Muscle of leg (tissue), 11 donors: ENCODE measurements around the gene LEPR. TPM values are rescaled to one million over a fixed set of nuclear protein-coding genes. Genes with fewer than 3 reads are reported as not detected.

Experiments
- DNase-seq: peaks from one replicate; pipeline ENCODE4 v3.0.0; 2013
- H3K27ac ChIP-seq: one replicate; pipeline ENCODE4 v1.5.1; 2013; ENCODE audit warnings: mild to moderate bottlenecking, low read length, control low read depth
- H3K27me3 ChIP-seq: one replicate; pipeline ENCODE4 v1.6.1; 2013; ENCODE audit warnings: low read length; ENCODE audit not compliant: control insufficient read depth, insufficient read depth
- H3K36me3 ChIP-seq: one replicate; pipeline ENCODE4 v1.6.1; 2013; ENCODE audit warnings: low read length; ENCODE audit not compliant: control insufficient read depth, insufficient read depth
- H3K4me1 ChIP-seq: one replicate; pipeline ENCODE4 v1.6.1; 2013; ENCODE audit warnings: low read length; ENCODE audit not compliant: control insufficient read depth, insufficient read depth
- H3K4me3 ChIP-seq: one replicate; pipeline ENCODE4 v1.5.1; 2013; ENCODE audit warnings: low read length, control low read depth
- H3K9me3 ChIP-seq: replicated peaks from 2 replicates; pipeline ENCODE4 v1.6.1; 2013; ENCODE audit warnings: low read depth, low read length; ENCODE audit not compliant: control insufficient read depth
- WGBS: methylation state at CpG from one replicate; pipeline ENCODE4 v1.1.5; 2013; ENCODE audit warnings: missing lambda C conversion rate; ENCODE audit not compliant: insufficient coverage; 5-methylcytosine and 5-hydroxymethylcytosine counted together
- polyA plus RNA-seq, 8 donors: library from polyadenylated mRNA; unstranded; fragments of 120-200 nt; gene quantifications; one replicate each; pipeline versions ENCODE4 v1.2.1 to v1.2.3, GENCODE V29; 2013; ENCODE audit warnings: inconsistent platforms in 1 of 8, low replicate concordance in 1 of 8; ENCODE audit not compliant: insufficient read length in 8 of 8, insufficient read depth in 1 of 8
- total RNA-seq: library from RNA; stranded (reverse); fragments of 120-200 nt; gene quantifications from one replicate; pipeline ENCODE4 v1.2.4, GENCODE V29; 2013

LEPR gene
- total and polyA plus RNA-seq, 9 donors: 3.7 to 15.5 (median 9.0) TPM

DNA sequence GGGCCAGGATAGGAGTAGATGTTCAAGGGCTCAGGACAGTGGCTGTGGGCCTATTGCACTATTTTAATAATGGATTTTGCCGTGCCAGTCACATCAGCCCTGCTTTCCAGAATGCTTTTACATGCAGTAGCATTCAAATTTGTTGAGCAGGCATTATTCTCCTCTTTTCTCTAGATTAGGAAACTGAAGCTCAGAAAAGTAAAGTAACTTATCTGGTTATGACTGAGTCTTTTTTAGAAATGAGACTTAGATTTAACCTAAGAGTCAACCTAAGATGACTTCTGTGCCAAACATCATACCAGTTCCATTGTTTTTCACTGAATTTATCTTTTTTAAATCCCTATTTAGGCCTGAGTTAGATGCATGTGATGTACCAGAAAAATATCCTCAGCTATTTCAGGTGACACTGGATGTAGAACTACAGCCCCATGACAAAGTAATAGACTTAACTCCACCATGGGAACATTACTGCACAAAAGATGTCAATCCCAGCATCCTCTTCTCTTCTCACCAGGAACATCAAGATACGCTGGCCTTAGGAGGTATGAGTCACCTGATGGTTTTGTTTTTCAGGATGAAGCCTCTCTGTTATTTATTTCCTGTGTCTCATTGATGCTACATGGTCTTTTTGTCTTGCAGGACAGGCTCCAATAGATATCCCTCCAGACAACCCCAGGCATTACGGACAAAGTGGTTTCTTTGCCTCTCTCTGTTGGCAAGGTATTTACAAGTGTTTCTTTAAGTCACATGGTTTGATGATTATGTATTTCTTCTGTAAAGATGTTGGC is 31.4 kb upstream of the LEPR start:
- no peaks in the 10 kb centered on the region for H3K9me3 ChIP-seq
- H3K36me3 ChIP-seq: no peaks in the 10 kb centered on the region
- DNase-seq: no peak
- WGBS: no CpG with 5 or more reads among the region's 3 CpGs
- no peak overlapping the region for H3K4me3 ChIP-seq
- no peak overlapping the region for H3K27ac ChIP-seq
- no peaks in the 10 kb centered on the region for H3K27me3 ChIP-seq
- no peaks in the 10 kb centered on the region for H3K4me1 ChIP-seq

GRCh38 chr1:65392497-65392896 is 28.0 kb upstream of the LEPR start:
- H3K27me3 ChIP-seq: no peaks in the 10 kb centered on the region
- 83% methylated on average over 1 of the region's 7 CpGs for WGBS
- H3K27ac ChIP-seq: no peak overlapping the region
- no peaks in the 10 kb centered on the region for H3K4me1 ChIP-seq
- no peaks in the 10 kb centered on the region for H3K9me3 ChIP-seq
- H3K4me3 ChIP-seq: no peak overlapping the region
- no peak for DNase-seq
- no peaks in the 10 kb centered on the region for H3K36me3 ChIP-seq

DNA sequence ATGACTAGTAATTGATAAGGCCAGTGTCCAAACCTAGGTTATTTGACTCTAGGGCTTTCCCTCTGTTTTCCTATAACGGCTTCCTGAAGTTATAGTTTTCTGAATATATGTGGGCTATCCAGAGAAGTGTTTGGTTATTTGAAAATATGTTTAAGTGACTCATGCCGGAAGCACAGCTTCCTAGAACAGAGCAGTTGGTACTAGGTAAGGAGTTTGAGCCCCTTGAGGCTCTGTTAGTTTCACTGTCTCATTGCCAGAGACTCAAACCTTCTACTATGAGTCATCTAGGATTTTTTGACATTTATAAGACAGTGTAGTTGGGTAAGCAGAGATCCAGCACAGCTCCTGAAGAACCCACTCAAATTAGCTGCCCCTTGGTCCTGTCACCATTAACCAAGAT is 27.1 kb upstream of the LEPR start:
- H3K36me3 ChIP-seq: no peaks in the 10 kb centered on the region
- WGBS: no CpG with 5 or more reads among the region's 2 CpGs
- DNase-seq: no peak
- H3K4me1 ChIP-seq: no peaks in the 10 kb centered on the region
- H3K27me3 ChIP-seq: no peaks in the 10 kb centered on the region
- no peak overlapping the region for H3K4me3 ChIP-seq
- H3K9me3 ChIP-seq: no peaks in the 10 kb centered on the region
- H3K27ac ChIP-seq: no peak overlapping the region

- Histone ChIP-seq H3K27ac (no peak overlapping the region), H3K36me3 (no peaks in the 10 kb centered on the region), H3K27me3 (no peaks in the 10 kb centered on the region), H3K4me1 (no peaks in the 10 kb centered on the region), H3K4me3 (no peak overlapping the region), H3K9me3 (no peaks in the 10 kb centered on the region)
- DNase-seq: no peak
- WGBS: 40% methylated on average over 1 of the region's 1 CpG
Observed at GRCh38 chr1:65393928-65394327, 26.5 kb upstream of the LEPR start.

- Histone ChIP-seq H3K4me3 (no peak overlapping the region), H3K9me3 (no peaks in the 10 kb centered on the region), H3K27ac (no peak overlapping the region), H3K4me1 (no peaks in the 10 kb centered on the region), H3K27me3 (no peaks in the 10 kb centered on the region), H3K36me3 (no peaks in the 10 kb centered on the region)
- 73% methylated on average over 3 of the region's 3 CpGs for WGBS
- DNase-seq: peak; percentile 6
Observed at GRCh38 chr1:65395887-65396612, 24.4 kb upstream of the LEPR start.

- no peaks in the 10 kb centered on the region for H3K4me1 ChIP-seq
- no peaks in the 10 kb centered on the region for H3K27me3 ChIP-seq
- no peak overlapping the region for H3K4me3 ChIP-seq
- no peaks in the 10 kb centered on the region for H3K36me3 ChIP-seq
- no peaks in the 10 kb centered on the region for H3K9me3 ChIP-seq
- H3K27ac ChIP-seq: no peak overlapping the region
- no CpG with 5 or more reads among the region's 1 CpG for WGBS
- no peak for DNase-seq
Observed at GRCh38 chr1:65398083-65398482, 22.4 kb upstream of the LEPR start.

DNA sequence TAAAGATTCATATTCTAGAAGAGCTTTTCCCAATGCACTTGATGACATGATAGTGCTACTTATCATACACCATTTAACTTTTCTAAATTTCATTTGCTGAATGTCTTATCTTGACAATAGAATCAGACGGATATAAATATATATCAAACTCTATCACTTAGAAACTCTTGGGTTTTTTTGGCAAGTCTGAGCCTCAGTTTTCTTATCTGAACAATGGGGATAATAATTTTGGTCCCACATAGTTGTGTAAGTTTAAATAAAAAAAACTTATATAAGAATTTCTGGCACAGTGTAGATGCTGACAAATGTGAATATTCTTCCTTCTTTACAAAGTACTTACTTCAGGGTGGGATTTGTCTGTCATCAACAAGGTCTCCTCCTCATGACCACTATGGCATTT is 21.5 kb upstream of the LEPR start:
- Histone ChIP-seq H3K27me3 (no peaks in the 10 kb centered on the region), H3K4me1 (no peaks in the 10 kb centered on the region), H3K27ac (no peak overlapping the region), H3K4me3 (no peak overlapping the region), H3K9me3 (no peaks in the 10 kb centered on the region), H3K36me3 (no peaks in the 10 kb centered on the region)
- no peak for DNase-seq
- WGBS: no CpG with 5 or more reads among the region's 1 CpG

DNA sequence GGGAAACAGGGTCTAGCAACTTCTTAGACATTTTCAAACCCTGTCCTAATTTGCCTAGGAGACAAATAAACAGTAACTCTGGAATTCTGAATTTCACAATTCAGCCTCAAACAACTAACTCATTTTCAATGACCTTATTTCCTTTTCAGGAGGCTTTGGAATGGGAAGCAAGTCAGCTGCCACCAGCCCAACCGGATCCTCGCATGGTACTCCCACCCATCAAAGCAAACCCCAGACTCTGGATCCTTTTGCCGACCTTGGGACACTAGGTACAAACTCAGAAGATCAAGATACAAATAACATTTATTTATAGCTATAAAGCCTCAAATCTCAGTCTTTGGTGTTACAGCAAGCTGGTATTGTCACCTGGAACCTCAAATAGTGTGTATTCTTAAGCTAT is 18.9 kb upstream of the LEPR start:
- H3K9me3 ChIP-seq: no peaks in the 10 kb centered on the region
- no peaks in the 10 kb centered on the region for H3K36me3 ChIP-seq
- H3K27ac ChIP-seq: no peak overlapping the region
- no peak overlapping the region for H3K4me3 ChIP-seq
- no peaks in the 10 kb centered on the region for H3K27me3 ChIP-seq
- no peak for DNase-seq
- no peaks in the 10 kb centered on the region for H3K4me1 ChIP-seq
- no CpG with 5 or more reads among the region's 3 CpGs for WGBS

DNA sequence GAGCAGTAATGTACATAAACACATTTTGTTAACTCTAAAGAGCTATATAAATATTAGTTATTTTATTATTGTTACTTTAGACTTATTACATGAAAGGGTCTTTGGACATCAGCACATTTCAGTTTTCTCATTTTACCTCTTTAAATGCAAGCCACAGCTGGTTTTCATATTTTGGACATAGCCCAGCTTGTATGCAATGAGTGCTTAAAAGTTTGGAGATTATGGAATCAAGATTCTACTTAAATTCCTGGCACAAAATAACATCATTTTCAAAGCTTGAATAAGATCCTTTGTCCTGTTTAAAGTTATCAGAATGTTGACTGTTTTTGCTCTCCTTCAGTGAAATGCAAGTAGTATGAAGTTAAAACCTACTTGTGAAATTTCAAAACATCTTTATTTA is 15.5 kb upstream of the LEPR start:
- H3K4me3 ChIP-seq: no peak overlapping the region
- H3K9me3 ChIP-seq: no peaks in the 10 kb centered on the region
- no peaks in the 10 kb centered on the region for H3K36me3 ChIP-seq
- no peaks in the 10 kb centered on the region for H3K4me1 ChIP-seq
- DNase-seq: peak; percentile 24
- H3K27ac ChIP-seq: no peak overlapping the region
- H3K27me3 ChIP-seq: no peaks in the 10 kb centered on the region

GRCh38 chr1:65407877-65408276 is 12.6 kb upstream of the LEPR start:
- no peak overlapping the region for H3K4me3 ChIP-seq
- H3K4me1 ChIP-seq: no peaks in the 10 kb centered on the region
- WGBS: 100% methylated on average over 1 of the region's 2 CpGs
- no peak overlapping the region for H3K27ac ChIP-seq
- no peaks in the 10 kb centered on the region for H3K27me3 ChIP-seq
- H3K9me3 ChIP-seq: no peaks in the 10 kb centered on the region
- no peaks in the 10 kb centered on the region for H3K36me3 ChIP-seq
- no peak for DNase-seq
